Effector memory CD8-positive, alpha-beta T cell (primary cell): Measurements from ENCODE around the gene ANOS1.

Experiments
- ATAC-seq: fragments of 150-1000 bp; cut with Tn5 transposase; replicated peaks from 2 replicates; pipeline ENCODE4 v1.10.0; 2021; ENCODE audit warnings: mild to moderate bottlenecking, moderate library complexity
- DNase-seq, 3 experiments: peaks; one replicate each; pipeline ENCODE4 v3.0.0; 2021
- H3K27ac Mint-ChIP-seq, 2 donors: one replicate each; pipeline ENCODE4 v1.8.0; 2022; ENCODE audit warnings: mild to moderate bottlenecking in 2 of 2, mixed read lengths in 2 of 2, moderate library complexity in 2 of 2
- H3K27me3 Mint-ChIP-seq, 2 donors: one replicate each; pipeline ENCODE4 v1.8.0; 2022; ENCODE audit warnings: mixed read lengths in 2 of 2
- H3K36me3 Mint-ChIP-seq: one replicate; pipeline ENCODE4 v1.8.0; 2022; ENCODE audit warnings: mild to moderate bottlenecking, moderate library complexity, mixed read lengths; ENCODE audit not compliant: insufficient read depth
- H3K4me1 Mint-ChIP-seq, 2 donors: one replicate each; pipeline ENCODE4 v1.8.0; 2022; ENCODE audit warnings: low read depth in 2 of 2, mixed read lengths in 2 of 2
- H3K4me3 Mint-ChIP-seq, 2 donors: one replicate each; pipeline ENCODE4 v1.8.0; 2022; ENCODE audit warnings: mild to moderate bottlenecking in 2 of 2, mixed read lengths in 2 of 2, moderate library complexity in 2 of 2
- H3K9me3 Mint-ChIP-seq, 2 donors: one replicate each; pipeline ENCODE4 v1.8.0; 2022; ENCODE audit warnings: mixed read lengths in 2 of 2

ANOS1 gene

GRCh38 chrX:8688776-8689175 is 43.2 kb downstream of the ANOS1 start:
- H3K27me3 Mint-ChIP-seq = peaks cover 0 to 5% of the 10 kb centered on the region in 2 donors
- H3K4me1 Mint-ChIP-seq = no peaks in the 10 kb centered on the region
- no peaks in the 10 kb centered on the region for H3K9me3 Mint-ChIP-seq
- DNase-seq (no peak), ATAC-seq (no peak)
- H3K4me3 Mint-ChIP-seq = no peak overlapping the region
- H3K36me3 Mint-ChIP-seq = no peaks in the 10 kb centered on the region
- H3K27ac Mint-ChIP-seq = no peak overlapping the region

GRCh38 chrX:8684201-8684965 is 47.6 kb downstream of the ANOS1 start:
- Mint-ChIP-seq H3K4me1 (no peaks in the 10 kb centered on the region), H3K4me3 (no peak overlapping the region), H3K27me3 (peaks cover 0 to 8% of the 10 kb centered on the region in 2 donors), H3K27ac (no peak overlapping the region), H3K36me3 (no peaks in the 10 kb centered on the region), H3K9me3 (no peaks in the 10 kb centered on the region)
- ATAC-seq (no peak), DNase-seq (no peak)

DNA sequence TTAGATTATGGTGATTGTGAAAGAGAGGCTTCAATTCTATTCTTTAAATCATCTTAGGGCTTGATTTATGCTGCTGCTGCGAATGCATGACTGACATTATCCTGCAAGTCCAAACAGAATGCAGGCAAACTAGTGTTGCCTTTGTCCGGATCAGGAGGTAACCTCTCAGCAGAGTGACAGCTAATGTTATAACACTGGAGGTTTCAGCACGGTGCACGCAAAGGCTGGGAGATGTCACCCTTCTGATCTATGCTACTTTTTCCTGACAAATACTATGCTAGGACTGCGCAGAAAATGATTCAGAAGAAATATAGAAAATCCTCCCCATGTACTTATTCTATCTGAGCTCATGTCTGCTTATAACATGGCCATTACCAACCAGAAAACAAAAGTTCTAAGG is 48.2 kb downstream of the ANOS1 start:
- peaks cover 0 to 8% of the 10 kb centered on the region in 2 donors for H3K27me3 Mint-ChIP-seq
- ATAC-seq (no peak), DNase-seq (no peak)
- H3K27ac Mint-ChIP-seq = no peak overlapping the region
- no peaks in the 10 kb centered on the region for H3K9me3 Mint-ChIP-seq
- H3K4me3 Mint-ChIP-seq = no peak overlapping the region
- H3K36me3 Mint-ChIP-seq = no peaks in the 10 kb centered on the region
- H3K4me1 Mint-ChIP-seq = no peaks in the 10 kb centered on the region

DNA sequence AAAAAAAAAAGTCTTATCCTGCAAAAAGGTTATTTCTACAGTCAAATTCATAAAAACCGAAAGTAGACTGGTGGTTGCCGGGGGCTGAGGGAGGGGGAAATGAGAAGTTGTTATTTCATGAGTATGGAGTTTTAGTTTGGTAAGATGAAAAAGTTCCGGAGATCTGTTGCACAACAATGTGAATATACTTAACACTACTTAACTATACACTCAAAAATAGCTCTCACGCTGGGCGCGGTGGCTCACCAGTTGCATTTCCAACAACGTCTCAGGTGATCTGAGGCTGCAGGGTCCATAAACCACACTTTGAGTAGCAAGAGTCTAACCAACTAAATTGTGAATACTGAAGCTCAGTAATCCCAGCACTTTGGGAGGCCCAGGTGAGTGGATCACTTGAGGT is 52.4 kb downstream of the ANOS1 start:
- Mint-ChIP-seq H3K27me3 (peaks cover 0 to 8% of the 10 kb centered on the region in 2 donors), H3K4me1 (no peaks in the 10 kb centered on the region), H3K27ac (no peak overlapping the region), H3K9me3 (no peaks in the 10 kb centered on the region), H3K36me3 (no peaks in the 10 kb centered on the region), H3K4me3 (no peak overlapping the region)
- no peak for ATAC-seq
- no peak for DNase-seq

GRCh38 chrX:8675006-8675630 is 56.8 kb downstream of the ANOS1 start:
- no peak overlapping the region for H3K4me3 Mint-ChIP-seq
- H3K9me3 Mint-ChIP-seq = no peaks in the 10 kb centered on the region
- ATAC-seq (no peak), DNase-seq (no peak)
- peaks cover 0 to 5% of the 10 kb centered on the region in 2 donors for H3K27me3 Mint-ChIP-seq
- no peaks in the 10 kb centered on the region for H3K36me3 Mint-ChIP-seq
- no peaks in the 10 kb centered on the region for H3K4me1 Mint-ChIP-seq
- no peak overlapping the region for H3K27ac Mint-ChIP-seq

GRCh38 chrX:8673201-8673600 is 58.7 kb downstream of the ANOS1 start:
- Mint-ChIP-seq H3K27ac (no peak overlapping the region), H3K36me3 (no peaks in the 10 kb centered on the region), H3K4me3 (no peak overlapping the region), H3K27me3 (peaks cover 0 to 5% of the 10 kb centered on the region in 2 donors), H3K9me3 (no peaks in the 10 kb centered on the region), H3K4me1 (no peaks in the 10 kb centered on the region)
- no peak for ATAC-seq
- DNase-seq = no peak

DNA sequence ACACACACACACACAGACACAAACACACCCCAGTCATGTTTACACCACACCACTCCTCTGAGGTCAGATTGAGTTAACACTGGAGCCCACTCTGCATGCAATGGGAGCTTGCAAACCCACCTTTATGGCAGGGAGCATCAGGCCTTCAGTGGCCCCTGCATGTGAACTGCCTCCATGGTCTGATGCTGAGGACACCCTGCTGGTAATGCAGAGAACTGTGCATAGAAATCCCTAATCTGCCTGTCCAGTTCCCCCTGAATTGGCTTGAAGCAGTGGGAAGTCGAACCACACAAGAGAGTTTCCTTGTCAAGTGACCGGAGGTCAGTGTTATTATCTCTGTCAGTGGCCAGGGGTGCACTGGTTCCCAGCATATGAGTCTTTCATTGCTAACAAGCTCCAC is 59.8 kb downstream of the ANOS1 start:
- Mint-ChIP-seq H3K4me1 (no peaks in the 10 kb centered on the region), H3K4me3 (no peak overlapping the region), H3K27ac (no peak overlapping the region), H3K36me3 (no peaks in the 10 kb centered on the region), H3K27me3 (peaks cover 0 to 5% of the 10 kb centered on the region in 2 donors), H3K9me3 (peaks cover 0 to 2% of the 10 kb centered on the region in 2 donors)
- ATAC-seq (no peak), DNase-seq (no peak)

GRCh38 chrX:8668813-8669212 is 63.1 kb downstream of the ANOS1 start:
- no peak overlapping the region for H3K4me3 Mint-ChIP-seq
- peaks cover 0 to 5% of the 10 kb centered on the region in 2 donors for H3K27me3 Mint-ChIP-seq
- no peak for ATAC-seq
- H3K4me1 Mint-ChIP-seq = no peaks in the 10 kb centered on the region
- no peak for DNase-seq
- no peaks in the 10 kb centered on the region for H3K36me3 Mint-ChIP-seq
- peaks cover 0 to 2% of the 10 kb centered on the region in 2 donors for H3K9me3 Mint-ChIP-seq
- H3K27ac Mint-ChIP-seq = no peak overlapping the region

DNA sequence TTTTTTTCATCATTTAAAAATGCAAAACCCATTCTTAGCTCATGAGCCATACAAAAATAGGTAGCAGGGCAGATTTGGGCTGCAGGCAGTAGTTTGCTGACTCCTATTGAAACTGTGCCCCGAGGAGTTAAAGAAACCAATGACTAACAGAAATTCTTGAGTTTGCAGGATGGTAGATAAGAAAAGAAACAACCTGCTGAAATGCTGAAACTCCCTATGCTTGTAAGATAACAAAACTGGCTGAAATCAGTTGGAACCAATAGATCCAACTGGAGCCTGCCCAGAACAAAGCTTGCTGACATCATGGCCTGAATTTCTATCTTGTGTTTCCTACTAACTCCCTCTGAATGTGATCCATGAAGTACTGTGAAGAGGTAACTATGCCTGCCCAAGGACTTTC is 68.6 kb downstream of the ANOS1 start:
- no peak overlapping the region for H3K27ac Mint-ChIP-seq
- ATAC-seq (no peak), DNase-seq (no peak)
- H3K4me3 Mint-ChIP-seq = no peak overlapping the region
- H3K9me3 Mint-ChIP-seq = peaks cover 0 to 2% of the 10 kb centered on the region in 2 donors
- H3K4me1 Mint-ChIP-seq = no peaks in the 10 kb centered on the region
- no peaks in the 10 kb centered on the region for H3K27me3 Mint-ChIP-seq
- H3K36me3 Mint-ChIP-seq = no peaks in the 10 kb centered on the region

DNA sequence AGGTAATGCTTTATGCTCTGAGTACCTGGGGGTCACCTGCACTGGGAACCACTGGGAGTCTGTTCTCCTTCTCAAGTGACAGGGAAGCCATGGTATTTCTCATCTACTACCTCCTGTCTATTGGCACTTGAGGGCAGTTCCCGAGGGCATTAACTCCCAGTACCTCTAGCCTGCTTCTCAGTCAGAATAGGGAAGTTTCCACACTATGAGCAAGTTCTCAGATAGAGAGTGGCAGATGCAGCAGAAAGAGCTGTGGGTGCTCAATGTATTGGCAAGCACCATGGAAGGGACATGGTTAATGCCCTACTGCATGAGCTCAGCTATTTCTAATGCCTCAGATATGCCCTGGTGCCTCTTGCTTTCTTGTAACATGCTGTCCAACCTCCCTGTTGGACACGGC is 74.1 kb downstream of the ANOS1 start:
- DNase-seq (no peak), ATAC-seq (no peak)
- no peaks in the 10 kb centered on the region for H3K27me3 Mint-ChIP-seq
- no peak overlapping the region for H3K4me3 Mint-ChIP-seq
- H3K9me3 Mint-ChIP-seq = no peaks in the 10 kb centered on the region
- H3K36me3 Mint-ChIP-seq = no peaks in the 10 kb centered on the region
- no peaks in the 10 kb centered on the region for H3K4me1 Mint-ChIP-seq
- H3K27ac Mint-ChIP-seq = no peak overlapping the region

GRCh38 chrX:8653956-8654355 is 78.0 kb downstream of the ANOS1 start:
- Mint-ChIP-seq H3K27me3 (no peaks in the 10 kb centered on the region), H3K4me1 (no peaks in the 10 kb centered on the region), H3K4me3 (no peak overlapping the region), H3K9me3 (no peaks in the 10 kb centered on the region), H3K36me3 (no peaks in the 10 kb centered on the region), H3K27ac (no peak overlapping the region)
- ATAC-seq (no peak), DNase-seq (no peak)

DNA sequence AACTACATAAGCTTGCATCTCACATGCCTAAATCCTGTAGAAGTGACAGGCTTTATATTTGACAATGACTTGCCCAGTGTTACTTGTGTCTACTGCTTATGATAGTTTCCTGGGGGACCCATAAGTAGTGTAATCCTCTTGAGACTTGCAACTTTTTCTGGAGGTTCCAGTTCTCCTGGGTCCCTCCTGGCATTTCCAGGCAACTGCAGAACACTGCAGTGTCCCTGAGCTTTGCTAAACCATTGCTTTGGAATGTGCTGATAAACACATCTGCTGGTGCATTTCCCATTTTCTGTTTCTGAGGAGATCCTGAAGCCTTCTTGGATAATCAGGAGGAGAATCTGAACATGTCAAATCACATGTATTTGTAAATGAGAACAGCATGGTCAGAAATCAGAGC is 82.0 kb downstream of the ANOS1 start:
- no peak overlapping the region for H3K27ac Mint-ChIP-seq
- no peaks in the 10 kb centered on the region for H3K4me1 Mint-ChIP-seq
- no peak for DNase-seq
- no peaks in the 10 kb centered on the region for H3K27me3 Mint-ChIP-seq
- no peak overlapping the region for H3K4me3 Mint-ChIP-seq
- no peaks in the 10 kb centered on the region for H3K9me3 Mint-ChIP-seq
- no peak for ATAC-seq
- H3K36me3 Mint-ChIP-seq = no peaks in the 10 kb centered on the region

GRCh38 chrX:8647176-8647575 is 84.8 kb downstream of the ANOS1 start:
- no peak for DNase-seq

DNA sequence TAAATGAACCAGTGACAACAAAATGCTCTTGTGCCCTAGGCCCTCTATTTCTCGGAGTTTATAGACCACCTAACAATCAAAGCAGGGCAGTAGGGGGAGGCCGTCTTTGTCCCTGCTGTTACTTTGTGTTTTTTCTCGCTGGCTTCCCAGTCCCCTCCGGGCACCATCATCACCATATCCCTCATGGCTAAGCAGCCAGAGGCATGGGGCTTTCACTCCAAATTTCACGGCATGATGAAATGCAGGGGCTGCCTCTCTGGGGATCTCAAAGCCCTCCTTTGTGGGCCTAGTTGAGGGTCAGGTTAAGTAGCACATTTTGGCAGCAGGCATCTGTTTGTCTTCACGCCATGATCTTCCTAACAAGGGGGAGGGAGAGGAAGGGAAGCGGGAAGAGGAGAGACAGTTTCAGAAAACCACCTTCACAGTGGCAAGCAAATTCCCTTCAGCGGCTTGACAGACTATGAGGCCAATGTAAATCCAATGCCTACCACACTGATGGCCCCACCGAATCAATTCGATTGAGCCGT is 91.9 kb downstream of the ANOS1 start:
- no peak overlapping the region for H3K4me3 Mint-ChIP-seq
- H3K36me3 Mint-ChIP-seq = no peaks in the 10 kb centered on the region
- no peak overlapping the region for H3K27ac Mint-ChIP-seq
- H3K4me1 Mint-ChIP-seq = no peaks in the 10 kb centered on the region
- DNase-seq (no peak), ATAC-seq (no peak)
- no peaks in the 10 kb centered on the region for H3K27me3 Mint-ChIP-seq
- H3K9me3 Mint-ChIP-seq = no peaks in the 10 kb centered on the region

More at GRCh38 chrX:8647176-8647575, 84.8 kb downstream of the ANOS1 start:
- H3K9me3 Mint-ChIP-seq = no peaks in the 10 kb centered on the region
- no peaks in the 10 kb centered on the region for H3K36me3 Mint-ChIP-seq
- no peak overlapping the region for H3K4me3 Mint-ChIP-seq
- ATAC-seq = no peak
- H3K27me3 Mint-ChIP-seq = no peaks in the 10 kb centered on the region
- no peaks in the 10 kb centered on the region for H3K4me1 Mint-ChIP-seq
- H3K27ac Mint-ChIP-seq = no peak overlapping the region
